Endodermal cell (in vitro differentiated cells): ENCODE data around the gene ZBTB4. TPM values are rescaled to one million over a fixed set of nuclear protein-coding genes. Genes with fewer than 3 reads are reported as not detected.

ENCODE experiments used
- DNase-seq: peaks from one replicate; pipeline ENCODE4 v3.0.0-alpha.2; 2017
- H3K27ac ChIP-seq: 2 replicates; pipeline ENCODE4 v1.5.1; 2013; ENCODE audit warnings: mild to moderate bottlenecking, low read depth, low read length, moderate library complexity
- H3K27me3 ChIP-seq: 2 replicates; pipeline ENCODE4 v1.6.1; 2013; ENCODE audit warnings: mild to moderate bottlenecking, low read length, moderate library complexity; ENCODE audit not compliant: insufficient read depth, control insufficient read depth, poor library complexity, severe bottlenecking
- H3K36me3 ChIP-seq: 2 replicates; pipeline ENCODE4 v1.7.0; 2013; ENCODE audit warnings: mild to moderate bottlenecking, low read length, moderate library complexity; ENCODE audit not compliant: control insufficient read depth, insufficient read depth
- H3K4me1 ChIP-seq: one replicate; pipeline ENCODE4 v1.7.0; 2013; ENCODE audit warnings: low read length; ENCODE audit not compliant: control insufficient read depth, insufficient read depth
- H3K4me3 ChIP-seq: 2 replicates; pipeline ENCODE4 v1.5.1; 2013; ENCODE audit warnings: mild to moderate bottlenecking, low read length, moderate library complexity
- H3K9ac ChIP-seq: 2 replicates; pipeline ENCODE4 v1.6.1; 2013; ENCODE audit warnings: mild to moderate bottlenecking, low read length, moderate library complexity; ENCODE audit not compliant: poor library complexity, severe bottlenecking; ENCODE audit errors: extremely low read depth
- H3K9me3 ChIP-seq: 2 replicates; pipeline ENCODE4 v1.6.1; 2013; ENCODE audit warnings: mild to moderate bottlenecking, low read length, moderate library complexity; ENCODE audit not compliant: control insufficient read depth
- H3K27ac Mint-ChIP-seq: 2 replicates; pipeline ENCODE4 v1.8.0; 2020; ENCODE audit warnings: mixed read lengths
- H3K27me3 Mint-ChIP-seq: 2 replicates; pipeline ENCODE4 v1.8.0; 2021; ENCODE audit warnings: mild to moderate bottlenecking, mixed read lengths; ENCODE audit not compliant: insufficient read depth
- H3K36me3 Mint-ChIP-seq: 2 replicates; pipeline ENCODE4 v1.8.0; 2020; ENCODE audit warnings: low read depth, mixed read lengths
- H3K4me1 Mint-ChIP-seq: 2 replicates; pipeline ENCODE4 v1.8.0; 2020; ENCODE audit warnings: mixed read lengths
- H3K4me3 Mint-ChIP-seq: 2 replicates; pipeline ENCODE4 v1.8.0; 2020; ENCODE audit warnings: mild to moderate bottlenecking, moderate library complexity, mixed read lengths
- H3K9me3 Mint-ChIP-seq: 2 replicates; pipeline ENCODE4 v1.8.0; 2020; ENCODE audit warnings: mild to moderate bottlenecking, mixed read lengths
- WGBS, 2 experiments: methylation state at CpG; one replicate each; pipeline versions ENCODE4 v1.1.5 to v1.1.7; 2013; ENCODE audit warnings: missing lambda C conversion rate in 2 of 2, mixed read lengths in 1 of 2; ENCODE audit not compliant: insufficient coverage in 1 of 2, insufficient read length in 1 of 2; 5-methylcytosine and 5-hydroxymethylcytosine counted together
- total RNA-seq, 2 donors: library from RNA; stranded (reverse); fragmentation: NEBNext Ultra II Directional in 1 of 2; extraction: Animal tissue kit (Norgen Biotek cat#: 25700) in 1 of 2; gene quantifications; 2 replicates in 1 of 2; 3 replicates in 1 of 2; pipeline ENCODE4 v1.2.1, GENCODE V29; 2021
- TF ChIP-seq, protein P1 (sequence below): fragments of 200-600 bp; sonication (generic); conservative IDR thresholded peaks from 2 replicates; pipeline ENCODE4 v1.5.0; 2021; ENCODE audit warnings: antibody characterized with exemption, mild to moderate bottlenecking

The ZBTB4 gene
- total RNA-seq, 2 donors from 2014 or later, result 18.8 to 25.5 TPM

DNA sequence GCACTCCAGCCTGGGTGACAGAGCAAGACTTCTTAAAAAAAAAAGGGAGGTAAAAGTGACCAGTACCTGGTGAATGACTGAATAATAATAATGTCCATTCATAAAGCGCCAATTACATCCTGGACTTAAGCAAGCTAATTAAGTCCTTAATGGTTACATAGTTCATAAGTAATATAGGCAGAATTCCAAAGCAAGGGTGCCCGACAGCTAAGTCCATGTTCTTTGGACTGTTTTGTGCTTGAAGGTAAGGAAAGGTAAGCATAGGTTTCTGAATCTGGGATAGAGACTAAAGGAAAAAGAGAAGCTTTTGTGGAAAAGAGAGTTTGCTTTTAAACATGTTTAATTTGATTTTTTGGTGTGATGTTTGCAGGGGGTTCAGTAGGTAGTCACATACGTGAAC is 14.5 kb upstream of the ZBTB4 start:
- H3K27ac ChIP-seq, result no peak overlapping the region
- no peak overlapping the region for H3K4me3 Mint-ChIP-seq
- no peaks in the 10 kb centered on the region for H3K4me1 ChIP-seq
- TF ChIP-seq, protein P1, sequence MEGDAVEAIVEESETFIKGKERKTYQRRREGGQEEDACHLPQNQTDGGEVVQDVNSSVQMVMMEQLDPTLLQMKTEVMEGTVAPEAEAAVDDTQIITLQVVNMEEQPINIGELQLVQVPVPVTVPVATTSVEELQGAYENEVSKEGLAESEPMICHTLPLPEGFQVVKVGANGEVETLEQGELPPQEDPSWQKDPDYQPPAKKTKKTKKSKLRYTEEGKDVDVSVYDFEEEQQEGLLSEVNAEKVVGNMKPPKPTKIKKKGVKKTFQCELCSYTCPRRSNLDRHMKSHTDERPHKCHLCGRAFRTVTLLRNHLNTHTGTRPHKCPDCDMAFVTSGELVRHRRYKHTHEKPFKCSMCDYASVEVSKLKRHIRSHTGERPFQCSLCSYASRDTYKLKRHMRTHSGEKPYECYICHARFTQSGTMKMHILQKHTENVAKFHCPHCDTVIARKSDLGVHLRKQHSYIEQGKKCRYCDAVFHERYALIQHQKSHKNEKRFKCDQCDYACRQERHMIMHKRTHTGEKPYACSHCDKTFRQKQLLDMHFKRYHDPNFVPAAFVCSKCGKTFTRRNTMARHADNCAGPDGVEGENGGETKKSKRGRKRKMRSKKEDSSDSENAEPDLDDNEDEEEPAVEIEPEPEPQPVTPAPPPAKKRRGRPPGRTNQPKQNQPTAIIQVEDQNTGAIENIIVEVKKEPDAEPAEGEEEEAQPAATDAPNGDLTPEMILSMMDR, result no peak
- no peaks in the 10 kb centered on the region for H3K27me3 ChIP-seq
- H3K36me3 Mint-ChIP-seq, result peaks cover 73% of the 10 kb centered on the region
- no peaks in the 10 kb centered on the region for H3K27me3 Mint-ChIP-seq
- WGBS, 2 experiments, result 94 to 95% methylated on average over 2 to 3 of the region's 3 CpGs
- DNase-seq, result no peak
- H3K4me1 Mint-ChIP-seq, result peaks cover 5% of the 10 kb centered on the region
- no peaks in the 10 kb centered on the region for H3K9me3 ChIP-seq
- peaks cover 65% of the 10 kb centered on the region for H3K36me3 ChIP-seq
- H3K27ac Mint-ChIP-seq, result no peak overlapping the region
- H3K9ac ChIP-seq, result no peak overlapping the region
- no peaks in the 10 kb centered on the region for H3K9me3 Mint-ChIP-seq
- no peak overlapping the region for H3K4me3 ChIP-seq

DNA sequence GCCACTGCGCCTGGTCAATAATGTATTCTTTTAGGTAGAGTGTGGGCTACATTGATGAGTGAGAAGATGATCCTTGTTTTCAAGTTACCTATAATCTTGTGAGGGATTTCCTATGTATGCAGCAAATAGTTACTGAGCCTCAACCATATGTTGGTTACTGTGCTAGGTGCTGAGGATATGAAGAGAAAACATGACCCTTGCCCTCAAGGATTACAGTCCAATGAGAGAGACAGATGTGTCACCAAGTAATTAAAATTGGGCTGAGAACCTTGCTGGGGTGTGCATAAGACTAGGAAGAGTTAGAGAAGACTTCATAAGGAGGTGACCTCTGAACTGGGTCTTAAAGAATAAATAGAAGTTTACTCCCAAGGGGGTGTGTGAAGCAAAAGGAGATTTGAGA is 12.2 kb upstream of the ZBTB4 start:
- Mint-ChIP-seq H3K27ac (no peak overlapping the region), H3K27me3 (no peaks in the 10 kb centered on the region), H3K4me1 (peaks cover 16% of the 10 kb centered on the region), H3K4me3 (no peak overlapping the region), H3K9me3 (no peaks in the 10 kb centered on the region), H3K36me3 (peaks cover 60% of the 10 kb centered on the region)
- no peaks in the 10 kb centered on the region for H3K27me3 ChIP-seq
- H3K9ac ChIP-seq, result no peak overlapping the region
- no peak overlapping the region for H3K27ac ChIP-seq
- H3K36me3 ChIP-seq, result peaks cover 54% of the 10 kb centered on the region
- H3K9me3 ChIP-seq, result no peaks in the 10 kb centered on the region
- TF ChIP-seq, protein P1, result no peak
- H3K4me3 ChIP-seq, result no peak overlapping the region
- H3K4me1 ChIP-seq, result no peaks in the 10 kb centered on the region
- no peak for DNase-seq
- WGBS, 2 experiments, result 93% methylated on average over 1 of the region's 1 CpG; no CpG with 5 or more reads in 1 of the 2 experiments

DNA sequence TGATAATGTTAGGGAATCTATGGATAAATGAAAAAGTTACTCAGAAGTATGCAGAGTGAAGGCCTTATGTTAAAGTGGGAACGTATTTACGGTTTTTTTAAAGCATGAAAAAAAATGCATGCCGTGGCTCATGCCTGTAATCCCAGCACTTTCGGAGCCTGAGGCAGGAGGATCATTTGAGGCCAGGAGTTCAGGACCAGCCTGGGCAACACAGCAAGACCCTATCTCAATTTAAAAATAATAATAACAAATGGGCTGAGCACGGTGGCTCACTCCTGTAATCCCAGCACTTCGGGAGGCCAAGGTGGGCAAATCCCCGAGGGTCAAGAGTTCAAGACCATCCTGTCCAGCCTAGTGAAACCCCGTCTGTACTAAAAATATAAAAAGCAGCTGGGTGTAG is 10.7 kb upstream of the ZBTB4 start:
- no peaks in the 10 kb centered on the region for H3K9me3 Mint-ChIP-seq
- no peak for DNase-seq
- no peaks in the 10 kb centered on the region for H3K27me3 Mint-ChIP-seq
- Histone ChIP-seq H3K27ac (no peak overlapping the region), H3K36me3 (peaks cover 50% of the 10 kb centered on the region), H3K9ac (no peak overlapping the region), H3K9me3 (no peaks in the 10 kb centered on the region), H3K27me3 (no peaks in the 10 kb centered on the region), H3K4me1 (no peaks in the 10 kb centered on the region), H3K4me3 (no peak overlapping the region)
- peaks cover 54% of the 10 kb centered on the region for H3K36me3 Mint-ChIP-seq
- H3K4me3 Mint-ChIP-seq, result no peak overlapping the region
- H3K4me1 Mint-ChIP-seq, result peaks cover 27% of the 10 kb centered on the region
- WGBS, 2 experiments, result 83 to 90% methylated on average over 8 of the region's 8 CpGs
- TF ChIP-seq, protein P1, result no peak
- H3K27ac Mint-ChIP-seq, result no peak overlapping the region
